GM23338 (cell line): ENCODE data around the gene PHACTR1.

Experiments used
- CREB1 ChIP-seq: fragments of 250-450 bp; sonication (Bioruptor Pico); IDR thresholded peaks from 2 replicates; pipeline ENCODE4 v1.5.0; 2020; ENCODE audit warnings: low read depth, mild to moderate bottlenecking, moderate library complexity
- EZH2 ChIP-seq: fragments of 200-600 bp; sonication (generic); IDR thresholded peaks from one replicate; pipeline ENCODE4 v1.8.0; 2017; ENCODE audit warnings: antibody characterized with exemption, mild to moderate bottlenecking, low read depth; ENCODE audit not compliant: unreplicated experiment
- EZH2phosphoT487 ChIP-seq: fragments of 200-600 bp; sonication (generic); IDR thresholded peaks from one replicate; pipeline ENCODE4 v1.8.1; 2018; ENCODE audit warnings: antibody characterized with exemption; ENCODE audit not compliant: unreplicated experiment
- JUNB ChIP-seq: IDR thresholded peaks from one replicate; pipeline ENCODE4 v1.6.1; 2016; ENCODE audit warnings: antibody characterized with exemption; ENCODE audit not compliant: unreplicated experiment
- NANOG ChIP-seq: IDR thresholded peaks from 2 replicates; pipeline ENCODE4 v1.6.1; 2016; ENCODE audit warnings: antibody characterized with exemption, borderline replicate concordance
- POLR2AphosphoS5 ChIP-seq: IDR thresholded peaks from 2 replicates; pipeline ENCODE4 v1.6.1; 2016; ENCODE audit warnings: antibody characterized with exemption, low read depth
- STAT1 ChIP-seq: IDR thresholded peaks from one replicate; pipeline ENCODE4 v1.6.1; 2016; ENCODE audit warnings: antibody characterized with exemption; ENCODE audit not compliant: unreplicated experiment
- ZNF114 ChIP-seq: fragments of 250-450 bp; sonication (Bioruptor Pico); IDR thresholded peaks from 2 replicates; pipeline ENCODE4 v1.5.0; 2020; ENCODE audit warnings: mild to moderate bottlenecking, moderate library complexity
- ZNF331 ChIP-seq: fragments of 250-450 bp; sonication (Bioruptor Pico); IDR thresholded peaks from 2 replicates; pipeline ENCODE4 v1.5.0; 2020; ENCODE audit warnings: low read depth, mild to moderate bottlenecking, moderate library complexity
- TF ChIP-seq, protein P1 (sequence below), 2 experiments: fragments of 200-600 bp in 1 of 2; sonication (generic) in 1 of 2; conservative IDR thresholded peaks; 2 replicates each; pipeline versions ENCODE4 v1.5.1 to v1.6.1; 2016 to 2017; ENCODE audit warnings: antibody characterized with exemption in 2 of 2, low read depth in 2 of 2, mild to moderate bottlenecking in 2 of 2, moderate library complexity in 1 of 2
- TF ChIP-seq, protein P2 (sequence below): IDR thresholded peaks from one replicate; pipeline ENCODE4 v1.6.1; 2018; ENCODE audit warnings: antibody characterized with exemption; ENCODE audit not compliant: unreplicated experiment
- TF ChIP-seq, protein P3 (sequence below): IDR thresholded peaks from 2 replicates; pipeline ENCODE4 v1.6.1; 2016; ENCODE audit warnings: antibody characterized with exemption

DNA sequence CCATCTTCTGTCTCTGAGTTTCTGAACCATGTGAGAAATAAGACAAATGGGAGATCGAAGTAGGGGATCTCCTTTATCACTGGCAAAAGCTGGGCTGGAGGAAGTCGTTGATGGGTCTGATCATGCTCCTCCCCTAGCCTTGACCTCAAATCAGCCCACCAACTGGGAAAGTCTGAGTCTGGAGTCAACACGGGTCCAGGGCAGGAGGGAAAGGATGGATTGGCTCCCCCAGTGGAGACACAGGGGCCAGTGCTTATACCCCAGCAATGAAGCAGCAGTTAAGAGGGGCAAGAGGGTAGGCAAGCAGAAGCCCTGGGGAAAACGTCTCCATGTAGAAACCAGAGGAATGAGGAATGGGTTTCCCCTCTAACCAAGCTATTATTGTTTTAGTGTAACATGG lies 459.2 kb downstream of the PHACTR1 start:
- no peak for TF ChIP-seq POLR2AphosphoS5
- TF ChIP-seq, protein P1, sequence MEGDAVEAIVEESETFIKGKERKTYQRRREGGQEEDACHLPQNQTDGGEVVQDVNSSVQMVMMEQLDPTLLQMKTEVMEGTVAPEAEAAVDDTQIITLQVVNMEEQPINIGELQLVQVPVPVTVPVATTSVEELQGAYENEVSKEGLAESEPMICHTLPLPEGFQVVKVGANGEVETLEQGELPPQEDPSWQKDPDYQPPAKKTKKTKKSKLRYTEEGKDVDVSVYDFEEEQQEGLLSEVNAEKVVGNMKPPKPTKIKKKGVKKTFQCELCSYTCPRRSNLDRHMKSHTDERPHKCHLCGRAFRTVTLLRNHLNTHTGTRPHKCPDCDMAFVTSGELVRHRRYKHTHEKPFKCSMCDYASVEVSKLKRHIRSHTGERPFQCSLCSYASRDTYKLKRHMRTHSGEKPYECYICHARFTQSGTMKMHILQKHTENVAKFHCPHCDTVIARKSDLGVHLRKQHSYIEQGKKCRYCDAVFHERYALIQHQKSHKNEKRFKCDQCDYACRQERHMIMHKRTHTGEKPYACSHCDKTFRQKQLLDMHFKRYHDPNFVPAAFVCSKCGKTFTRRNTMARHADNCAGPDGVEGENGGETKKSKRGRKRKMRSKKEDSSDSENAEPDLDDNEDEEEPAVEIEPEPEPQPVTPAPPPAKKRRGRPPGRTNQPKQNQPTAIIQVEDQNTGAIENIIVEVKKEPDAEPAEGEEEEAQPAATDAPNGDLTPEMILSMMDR (conservative IDR thresholded peaks at IDR 0.05; ENCODE audit: low read depth in 2 of 2), result peak; percentile 36 to 46; a peak in 3 of 4 replicates
- no peak for TF ChIP-seq EZH2
- TF ChIP-seq, protein P2, sequence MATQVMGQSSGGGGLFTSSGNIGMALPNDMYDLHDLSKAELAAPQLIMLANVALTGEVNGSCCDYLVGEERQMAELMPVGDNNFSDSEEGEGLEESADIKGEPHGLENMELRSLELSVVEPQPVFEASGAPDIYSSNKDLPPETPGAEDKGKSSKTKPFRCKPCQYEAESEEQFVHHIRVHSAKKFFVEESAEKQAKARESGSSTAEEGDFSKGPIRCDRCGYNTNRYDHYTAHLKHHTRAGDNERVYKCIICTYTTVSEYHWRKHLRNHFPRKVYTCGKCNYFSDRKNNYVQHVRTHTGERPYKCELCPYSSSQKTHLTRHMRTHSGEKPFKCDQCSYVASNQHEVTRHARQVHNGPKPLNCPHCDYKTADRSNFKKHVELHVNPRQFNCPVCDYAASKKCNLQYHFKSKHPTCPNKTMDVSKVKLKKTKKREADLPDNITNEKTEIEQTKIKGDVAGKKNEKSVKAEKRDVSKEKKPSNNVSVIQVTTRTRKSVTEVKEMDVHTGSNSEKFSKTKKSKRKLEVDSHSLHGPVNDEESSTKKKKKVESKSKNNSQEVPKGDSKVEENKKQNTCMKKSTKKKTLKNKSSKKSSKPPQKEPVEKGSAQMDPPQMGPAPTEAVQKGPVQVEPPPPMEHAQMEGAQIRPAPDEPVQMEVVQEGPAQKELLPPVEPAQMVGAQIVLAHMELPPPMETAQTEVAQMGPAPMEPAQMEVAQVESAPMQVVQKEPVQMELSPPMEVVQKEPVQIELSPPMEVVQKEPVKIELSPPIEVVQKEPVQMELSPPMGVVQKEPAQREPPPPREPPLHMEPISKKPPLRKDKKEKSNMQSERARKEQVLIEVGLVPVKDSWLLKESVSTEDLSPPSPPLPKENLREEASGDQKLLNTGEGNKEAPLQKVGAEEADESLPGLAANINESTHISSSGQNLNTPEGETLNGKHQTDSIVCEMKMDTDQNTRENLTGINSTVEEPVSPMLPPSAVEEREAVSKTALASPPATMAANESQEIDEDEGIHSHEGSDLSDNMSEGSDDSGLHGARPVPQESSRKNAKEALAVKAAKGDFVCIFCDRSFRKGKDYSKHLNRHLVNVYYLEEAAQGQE, result no peak
- TF ChIP-seq EZH2phosphoT487, result no peak
- TF ChIP-seq ZNF331 (CRISPR knock-in tag), result no peak
- TF ChIP-seq ZNF114 (CRISPR knock-in tag), result no peak
- TF ChIP-seq CREB1 (CRISPR knock-in tag), result no peak
- TF ChIP-seq NANOG, result no peak
- no peak for TF ChIP-seq JUNB
- TF ChIP-seq, protein P3, sequence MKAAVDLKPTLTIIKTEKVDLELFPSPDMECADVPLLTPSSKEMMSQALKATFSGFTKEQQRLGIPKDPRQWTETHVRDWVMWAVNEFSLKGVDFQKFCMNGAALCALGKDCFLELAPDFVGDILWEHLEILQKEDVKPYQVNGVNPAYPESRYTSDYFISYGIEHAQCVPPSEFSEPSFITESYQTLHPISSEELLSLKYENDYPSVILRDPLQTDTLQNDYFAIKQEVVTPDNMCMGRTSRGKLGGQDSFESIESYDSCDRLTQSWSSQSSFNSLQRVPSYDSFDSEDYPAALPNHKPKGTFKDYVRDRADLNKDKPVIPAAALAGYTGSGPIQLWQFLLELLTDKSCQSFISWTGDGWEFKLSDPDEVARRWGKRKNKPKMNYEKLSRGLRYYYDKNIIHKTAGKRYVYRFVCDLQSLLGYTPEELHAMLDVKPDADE, result no peak
- no peak for TF ChIP-seq STAT1
